ENCODE results near the gene VPS13D.
"Not testable (repeated sequence)": the region's sequence is repeated elsewhere in the genome, so short reads cannot be mapped to it uniquely, and the experiment has no call there.

VPS13D gene

DNA sequence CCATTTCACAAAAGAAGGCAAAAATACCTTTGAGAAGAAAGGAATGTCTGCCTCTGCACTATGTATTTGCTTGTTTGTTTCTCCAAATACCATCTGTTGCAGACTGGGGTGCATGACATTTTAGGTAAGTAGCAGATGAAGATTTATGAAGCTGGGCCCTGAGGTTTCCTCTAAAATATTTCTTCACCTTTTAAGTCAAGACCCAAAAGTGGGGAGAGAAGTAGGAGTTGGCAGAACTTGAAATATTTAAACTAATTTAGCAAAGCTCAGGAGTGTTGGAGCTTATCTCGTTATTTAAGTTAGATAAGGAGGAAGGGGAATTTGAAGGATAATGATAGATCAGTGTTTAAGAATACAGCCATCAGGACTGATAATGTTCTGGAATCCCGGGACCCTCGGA, 235.3 kb downstream of the VPS13D start:
- no peaks in the 10 kb centered on the region for H3K4me1 ChIP-seq (ENCODE audit: insufficient read depth, low read length)

DNA sequence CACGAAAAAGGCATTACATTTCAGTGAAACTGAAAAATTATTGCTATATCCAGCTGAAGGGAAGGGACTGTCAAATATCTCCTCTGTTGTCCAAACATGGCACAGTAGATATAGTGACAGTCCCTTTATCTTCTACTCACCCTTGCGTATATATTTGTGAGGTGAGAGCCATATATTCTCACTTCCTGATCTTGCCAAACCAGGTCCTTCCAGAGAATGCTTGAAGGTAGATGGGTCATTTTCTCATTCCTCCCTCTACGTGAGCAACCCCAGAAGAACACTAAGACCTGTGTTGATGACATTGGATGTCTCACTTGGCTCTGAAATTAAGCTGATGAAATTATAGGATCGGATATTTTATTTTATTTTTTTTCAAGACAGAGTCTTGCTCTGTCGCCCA, 237.0 kb downstream of the VPS13D start:
- Histone ChIP-seq H3K4me1 (ENCODE audit: insufficient read depth, low read length) (no peaks in the 10 kb centered on the region), H3K4me3 (ENCODE audit: low read length) (no peak overlapping the region), H3K9me3 (ENCODE audit: insufficient read depth, low read depth, low read length) (no peaks in the 10 kb centered on the region), H3K27me3 (ENCODE audit: insufficient read depth, low read length) (no peaks in the 10 kb centered on the region), H3K36me3 (ENCODE audit: insufficient read depth, low read length) (no peaks in the 10 kb centered on the region), H3K9ac (ENCODE audit: low read depth, low read length) (no peak overlapping the region), H3K27ac (ENCODE audit: low read depth, low read length) (no peak overlapping the region)
- WGBS = 93% methylated on average over 4 of the region's 5 CpGs

More for the DNA sequence above, 235.3 kb downstream of the VPS13D start:
- H3K9ac ChIP-seq (ENCODE audit: low read depth, low read length) = no peak overlapping the region
- H3K27me3 ChIP-seq (ENCODE audit: insufficient read depth, low read length) = no peaks in the 10 kb centered on the region
- H3K4me3 ChIP-seq (ENCODE audit: low read length) = no peak overlapping the region
- no peak overlapping the region for H3K27ac ChIP-seq (ENCODE audit: low read depth, low read length)
- WGBS = 84% methylated on average over 3 of the region's 3 CpGs
- no peaks in the 10 kb centered on the region for H3K36me3 ChIP-seq (ENCODE audit: insufficient read depth, low read length)
- no peaks in the 10 kb centered on the region for H3K9me3 ChIP-seq (ENCODE audit: insufficient read depth, low read depth, low read length)

DNA sequence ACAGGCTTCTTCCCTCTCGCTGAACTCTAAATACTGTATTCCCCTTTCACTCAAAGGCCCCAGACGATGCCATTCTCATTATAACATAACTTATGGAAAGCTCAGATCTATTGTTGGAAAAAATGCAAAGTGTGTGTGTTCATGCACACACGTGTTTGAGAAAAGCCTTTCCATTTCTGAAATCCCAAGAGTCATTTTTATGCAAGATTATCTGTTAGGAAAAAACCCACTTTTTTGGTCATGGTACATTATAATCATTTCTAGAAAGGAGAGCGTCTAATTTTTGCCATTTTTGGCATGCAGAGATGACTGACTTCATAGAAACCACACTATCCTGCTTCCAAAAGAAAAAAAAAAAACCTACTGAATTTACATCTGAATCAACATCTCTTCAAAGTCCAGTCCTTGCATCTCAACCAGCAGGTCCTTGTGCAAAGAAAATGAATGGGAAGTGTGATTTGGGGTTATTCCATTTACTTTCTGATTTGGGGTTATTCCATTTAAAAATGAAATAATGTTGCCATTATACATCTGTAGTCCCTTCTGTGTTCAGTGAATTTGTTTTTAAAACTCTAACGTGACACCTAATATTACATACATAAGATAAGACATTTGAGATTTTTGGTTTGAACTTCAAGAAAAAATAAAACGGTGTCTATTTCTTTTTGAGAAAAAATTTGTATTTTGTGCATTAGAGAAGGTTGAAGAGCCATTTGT, 237.9 kb downstream of the VPS13D start:
- Histone ChIP-seq H3K36me3 (ENCODE audit: insufficient read depth, low read length) (no peaks in the 10 kb centered on the region), H3K27ac (ENCODE audit: low read depth, low read length) (no peak overlapping the region), H3K27me3 (ENCODE audit: insufficient read depth, low read length) (no peaks in the 10 kb centered on the region), H3K9ac (ENCODE audit: low read depth, low read length) (no peak overlapping the region), H3K4me3 (ENCODE audit: low read length) (no peak overlapping the region), H3K4me1 (ENCODE audit: insufficient read depth, low read length) (no peaks in the 10 kb centered on the region), H3K9me3 (ENCODE audit: insufficient read depth, low read depth, low read length) (no peaks in the 10 kb centered on the region)
- WGBS = 88% methylated on average over 4 of the region's 6 CpGs

DNA sequence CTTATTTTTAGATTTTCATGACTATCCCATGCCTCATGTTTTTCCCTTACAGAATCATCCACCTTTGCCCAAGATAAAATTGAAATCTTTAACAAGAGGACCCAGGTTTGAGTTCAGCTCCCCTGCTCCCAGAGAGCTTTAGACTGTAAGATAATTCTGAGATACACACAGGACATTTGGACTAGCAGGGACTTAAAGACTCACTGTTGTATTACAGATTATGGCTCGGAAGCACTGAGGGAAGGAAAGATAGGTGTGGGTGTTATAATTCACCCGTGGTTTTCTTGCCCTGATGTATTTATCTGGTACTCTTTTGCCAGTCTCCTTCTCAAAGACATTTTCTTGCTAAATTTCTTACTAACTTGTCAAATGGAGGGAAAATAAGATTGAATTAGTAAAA, 238.5 kb downstream of the VPS13D start:
- Histone ChIP-seq H3K27ac (ENCODE audit: low read depth, low read length) (no peak overlapping the region), H3K36me3 (ENCODE audit: insufficient read depth, low read length) (no peaks in the 10 kb centered on the region)

DNA sequence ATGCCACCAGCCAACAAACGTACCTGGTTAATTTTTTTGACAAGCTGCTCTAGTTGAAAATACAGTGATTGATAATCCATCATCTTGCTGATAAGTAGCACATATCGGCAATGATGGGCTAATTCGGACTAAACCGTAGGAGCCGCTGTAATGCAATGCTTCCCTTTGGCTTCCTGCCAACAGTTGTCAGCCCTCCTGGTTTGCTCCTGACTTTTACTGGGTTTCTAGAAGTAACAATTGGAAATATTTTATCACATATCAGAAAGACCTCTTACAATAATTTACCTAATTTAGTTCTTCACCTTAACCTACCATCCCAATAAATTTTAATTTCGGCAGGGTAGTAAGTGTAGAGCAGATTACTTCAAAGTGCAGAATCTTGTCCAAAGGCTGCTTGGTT, 239.7 kb downstream of the VPS13D start:
- Histone ChIP-seq H3K27me3 (ENCODE audit: insufficient read depth, low read length) (no peaks in the 10 kb centered on the region), H3K4me3 (ENCODE audit: low read length) (no peak overlapping the region), H3K9me3 (ENCODE audit: insufficient read depth, low read depth, low read length) (no peaks in the 10 kb centered on the region), H3K9ac (ENCODE audit: low read depth, low read length) (no peak overlapping the region), H3K27ac (ENCODE audit: low read depth, low read length) (no peak overlapping the region), H3K4me1 (ENCODE audit: insufficient read depth, low read length) (no peaks in the 10 kb centered on the region), H3K36me3 (ENCODE audit: insufficient read depth, low read length) (no peaks in the 10 kb centered on the region)
- 89% methylated on average over 6 of the region's 6 CpGs for WGBS

More for the DNA sequence above, 238.5 kb downstream of the VPS13D start:
- WGBS = 95% methylated on average over 2 of the region's 2 CpGs
- H3K4me1 ChIP-seq (ENCODE audit: insufficient read depth, low read length) = no peaks in the 10 kb centered on the region
- H3K4me3 ChIP-seq (ENCODE audit: low read length) = no peak overlapping the region
- no peaks in the 10 kb centered on the region for H3K27me3 ChIP-seq (ENCODE audit: insufficient read depth, low read length)
- H3K9ac ChIP-seq (ENCODE audit: low read depth, low read length) = no peak overlapping the region
- H3K9me3 ChIP-seq (ENCODE audit: insufficient read depth, low read depth, low read length) = no peaks in the 10 kb centered on the region

DNA sequence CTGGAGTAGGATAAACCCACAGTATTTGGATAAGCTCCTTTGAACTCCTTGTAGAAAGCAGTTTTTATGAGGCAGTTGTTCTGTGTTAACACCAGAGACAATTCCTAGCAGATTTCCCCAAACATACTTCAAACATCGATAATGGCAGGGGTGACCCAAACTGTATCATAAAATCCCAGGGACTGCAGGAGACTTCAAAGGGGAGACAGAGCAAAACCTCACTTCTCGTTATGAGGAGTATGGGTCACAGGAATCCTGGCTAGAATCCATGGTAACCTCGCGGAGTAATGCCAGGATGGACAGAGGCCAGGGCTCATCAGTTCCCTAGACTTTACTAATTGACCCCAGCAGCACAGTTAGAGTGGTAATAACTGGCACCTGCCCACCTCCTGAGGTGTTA, 240.2 kb downstream of the VPS13D start:
- H3K4me3 ChIP-seq (ENCODE audit: low read length) = no peak overlapping the region
- 93% methylated on average over 4 of the region's 4 CpGs for WGBS
- H3K4me1 ChIP-seq (ENCODE audit: insufficient read depth, low read length) = no peaks in the 10 kb centered on the region
- no peak overlapping the region for H3K9ac ChIP-seq (ENCODE audit: low read depth, low read length)
- no peaks in the 10 kb centered on the region for H3K27me3 ChIP-seq (ENCODE audit: insufficient read depth, low read length)
- H3K36me3 ChIP-seq (ENCODE audit: insufficient read depth, low read length) = no peaks in the 10 kb centered on the region
- H3K9me3 ChIP-seq (ENCODE audit: insufficient read depth, low read depth, low read length) = no peaks in the 10 kb centered on the region
- H3K27ac ChIP-seq (ENCODE audit: low read depth, low read length) = no peak overlapping the region

DNA sequence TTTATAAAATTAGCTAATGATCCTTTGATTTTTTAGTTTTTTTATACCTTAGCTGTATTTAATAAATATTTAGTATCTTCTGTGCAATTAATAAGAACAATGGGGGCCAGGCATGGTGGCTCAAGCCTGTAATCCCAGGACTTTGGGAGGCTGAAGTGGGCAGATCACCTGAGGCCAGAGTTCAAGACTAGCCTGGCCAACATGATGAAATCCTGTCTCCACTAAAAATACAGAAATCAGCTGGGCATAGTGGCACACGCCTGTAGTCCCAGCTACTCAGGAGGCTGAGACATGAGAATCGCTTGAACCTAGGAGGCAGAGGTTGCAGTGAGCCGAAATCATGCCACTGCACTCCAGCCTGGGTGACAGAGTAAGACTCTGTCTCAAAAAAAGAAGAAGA, 241.1 kb downstream of the VPS13D start:
- not testable (repeated sequence) for H3K4me1 ChIP-seq (ENCODE audit: insufficient read depth, low read length); H3K27me3 ChIP-seq (ENCODE audit: insufficient read depth, low read length); H3K27ac ChIP-seq (ENCODE audit: low read depth, low read length); H3K4me3 ChIP-seq (ENCODE audit: low read length); H3K36me3 ChIP-seq (ENCODE audit: insufficient read depth, low read length); H3K9me3 ChIP-seq (ENCODE audit: insufficient read depth, low read depth, low read length); H3K9ac ChIP-seq (ENCODE audit: low read depth, low read length)
- WGBS = 92% methylated on average over 3 of the region's 3 CpGs

DNA sequence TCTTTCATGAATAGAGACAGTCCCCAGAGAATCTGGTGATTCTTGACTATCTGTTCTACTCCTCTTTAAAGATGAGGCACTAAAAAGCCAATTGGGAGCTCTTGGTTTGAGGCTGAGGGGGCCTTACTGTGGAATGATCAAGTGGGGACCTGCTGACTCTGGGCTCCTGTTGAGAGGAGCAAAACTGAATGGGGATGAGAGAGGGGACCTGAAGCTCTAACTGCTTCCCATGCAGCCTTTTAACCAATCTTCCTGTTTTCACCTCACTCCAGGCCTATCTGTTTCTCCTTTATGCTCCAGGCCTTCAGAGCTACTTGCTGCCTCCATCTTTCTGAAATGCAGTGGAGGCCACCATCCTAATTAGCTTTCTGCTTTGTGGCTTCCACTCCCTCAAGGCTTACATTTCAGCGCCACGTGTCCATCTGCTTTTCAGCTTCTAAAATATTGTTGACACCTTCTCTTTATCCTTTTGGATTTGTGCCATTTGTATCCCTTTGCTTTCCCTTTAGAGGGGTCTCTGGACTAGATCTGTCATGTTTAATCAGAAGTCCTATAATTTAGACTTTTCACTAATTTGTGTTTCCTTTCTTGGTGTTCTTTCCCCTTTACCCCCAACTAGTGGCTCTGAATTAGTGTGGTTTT, 242.4 kb downstream of the VPS13D start:
- Histone ChIP-seq H3K27me3 (ENCODE audit: insufficient read depth, low read length) (no peaks in the 10 kb centered on the region), H3K36me3 (ENCODE audit: insufficient read depth, low read length) (no peaks in the 10 kb centered on the region), H3K9me3 (ENCODE audit: insufficient read depth, low read depth, low read length) (no peaks in the 10 kb centered on the region), H3K4me3 (ENCODE audit: low read length) (no peak overlapping the region), H3K27ac (ENCODE audit: low read depth, low read length) (no peak overlapping the region), H3K4me1 (ENCODE audit: insufficient read depth, low read length) (no peaks in the 10 kb centered on the region), H3K9ac (ENCODE audit: low read depth, low read length) (no peak overlapping the region)
- WGBS = 98% methylated on average over 2 of the region's 2 CpGs

DNA sequence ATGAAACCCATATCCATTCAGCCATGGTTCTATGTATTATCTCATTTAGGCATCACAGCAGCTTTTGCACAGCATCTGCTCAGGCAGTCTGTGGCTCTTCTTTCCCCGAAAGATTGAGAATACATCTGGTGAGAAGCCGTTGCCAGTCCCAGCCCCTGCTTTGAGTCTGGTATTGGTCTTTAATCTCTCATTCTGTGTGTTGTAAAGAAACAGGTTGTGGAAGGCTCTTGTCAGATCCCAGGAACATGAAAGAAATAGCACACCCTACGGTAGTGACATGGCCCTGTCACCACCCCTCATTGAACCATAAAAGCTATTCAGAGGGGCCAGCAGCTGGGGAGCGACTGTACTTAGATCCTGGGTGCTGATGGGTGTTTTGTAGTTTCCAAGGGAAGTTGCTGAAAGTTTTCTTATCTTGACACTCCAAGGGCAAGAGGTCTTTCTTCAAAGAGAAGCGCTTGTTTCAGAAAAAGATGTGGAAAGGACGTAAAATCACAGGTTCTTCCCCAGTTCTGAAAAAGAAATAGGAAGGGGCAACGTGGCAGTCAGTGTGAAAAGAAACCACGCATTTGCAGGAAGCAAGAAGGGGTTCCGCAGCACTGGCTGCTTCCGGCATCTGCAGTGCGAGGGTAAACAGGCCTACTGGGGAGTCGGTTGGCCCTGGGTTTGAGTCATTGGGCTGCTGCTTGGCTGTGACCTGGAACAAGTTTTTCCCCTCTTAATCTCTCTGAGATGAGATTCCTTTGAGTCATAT, 243.1 kb downstream of the VPS13D start:
- Histone ChIP-seq H3K27me3 (ENCODE audit: insufficient read depth, low read length) (no peaks in the 10 kb centered on the region), H3K4me3 (ENCODE audit: low read length) (no peak overlapping the region), H3K9me3 (ENCODE audit: insufficient read depth, low read depth, low read length) (no peaks in the 10 kb centered on the region), H3K36me3 (ENCODE audit: insufficient read depth, low read length) (no peaks in the 10 kb centered on the region), H3K9ac (ENCODE audit: low read depth, low read length) (no peak overlapping the region), H3K27ac (ENCODE audit: low read depth, low read length) (no peak overlapping the region), H3K4me1 (ENCODE audit: insufficient read depth, low read length) (0 out of 2 replicates have a peak, but pooled peaks cover 5% of the 10 kb centered on the region)
- WGBS = 94% methylated on average over 12 of the region's 12 CpGs

DNA sequence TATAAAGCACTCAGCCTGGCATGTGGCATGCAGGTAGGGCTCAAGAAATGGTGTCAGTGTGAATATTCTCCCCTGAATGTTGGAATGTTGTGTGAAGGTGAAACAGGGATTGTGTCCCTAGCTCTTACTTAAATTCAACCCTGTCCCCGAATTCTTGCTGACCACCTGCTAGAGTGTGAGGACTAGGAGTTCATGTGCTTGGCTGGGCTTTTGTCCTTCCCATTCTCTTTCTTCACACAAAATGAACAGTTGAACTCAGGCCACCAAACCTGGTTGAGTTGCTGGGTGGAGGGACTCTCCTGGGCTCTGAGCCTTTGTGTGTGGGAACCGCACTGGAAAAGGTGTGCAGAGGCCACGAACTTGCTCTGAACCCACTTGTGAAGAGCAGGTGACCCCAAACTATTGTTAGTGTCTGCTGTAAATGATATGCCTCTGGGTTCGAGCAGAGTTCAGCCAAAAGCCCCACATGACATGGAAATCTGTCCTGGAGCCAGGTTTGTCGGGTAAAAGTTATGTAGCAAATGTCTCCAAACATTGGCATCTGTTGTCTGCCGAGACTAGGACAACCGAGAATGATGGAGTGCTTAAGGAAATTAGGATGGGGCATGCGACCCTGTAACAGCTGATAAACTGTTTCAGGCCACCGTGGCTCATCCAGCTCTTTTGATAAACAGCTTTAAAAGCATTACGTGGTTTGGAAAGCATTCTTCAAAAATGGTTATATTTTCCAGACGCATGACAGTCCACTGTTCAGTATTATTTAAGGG, 243.9 kb downstream of the VPS13D start:
- Histone ChIP-seq H3K36me3 (ENCODE audit: insufficient read depth, low read length) (no peaks in the 10 kb centered on the region), H3K4me1 (ENCODE audit: insufficient read depth, low read length) (peaks cover 9% of the 10 kb centered on the region), H3K27me3 (ENCODE audit: insufficient read depth, low read length) (no peaks in the 10 kb centered on the region), H3K9me3 (ENCODE audit: insufficient read depth, low read depth, low read length) (no peaks in the 10 kb centered on the region), H3K27ac (ENCODE audit: low read depth, low read length) (no peak overlapping the region), H3K4me3 (ENCODE audit: low read length) (no peak overlapping the region), H3K9ac (ENCODE audit: low read depth, low read length) (no peak overlapping the region)
- WGBS = 92% methylated on average over 11 of the region's 11 CpGs

DNA sequence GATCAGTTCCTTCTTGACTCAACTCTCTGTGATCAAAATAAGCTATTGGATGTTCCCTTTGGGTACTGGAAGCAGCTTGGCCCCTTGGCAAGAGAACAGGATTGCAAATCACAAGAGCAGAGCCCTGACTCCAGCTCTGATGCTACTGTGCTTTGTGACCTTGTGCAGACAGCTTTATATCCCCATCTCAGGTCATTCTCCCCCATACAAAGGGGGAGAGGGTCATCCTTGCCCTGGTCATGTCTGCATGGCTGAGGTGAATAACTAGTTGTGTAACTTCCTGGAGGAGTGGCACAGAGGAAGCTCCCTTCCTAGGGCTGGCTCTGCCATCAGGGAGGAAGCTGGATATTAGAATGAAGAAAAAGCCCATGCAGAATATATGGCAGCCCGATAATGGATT, 245.3 kb downstream of the VPS13D start:
- Histone ChIP-seq H3K4me3 (ENCODE audit: low read length) (no peak overlapping the region), H3K27me3 (ENCODE audit: insufficient read depth, low read length) (no peaks in the 10 kb centered on the region), H3K9me3 (ENCODE audit: insufficient read depth, low read depth, low read length) (no peaks in the 10 kb centered on the region), H3K36me3 (ENCODE audit: insufficient read depth, low read length) (no peaks in the 10 kb centered on the region), H3K27ac (ENCODE audit: low read depth, low read length) (no peak overlapping the region), H3K9ac (ENCODE audit: low read depth, low read length) (no peak overlapping the region), H3K4me1 (ENCODE audit: insufficient read depth, low read length) (peaks cover 9% of the 10 kb centered on the region)
- 90% methylated on average over 1 of the region's 1 CpG for WGBS

Data from HUES64 (cell line).